Measurements from ENCODE around the gene NAALADL2. TPM values are rescaled to one million over a fixed set of nuclear protein-coding genes. Genes with fewer than 3 reads are reported as not detected.

NAALADL2 gene
- total RNA-seq, 1 experiment from 2014 or later: 12.8 TPM

DNA sequence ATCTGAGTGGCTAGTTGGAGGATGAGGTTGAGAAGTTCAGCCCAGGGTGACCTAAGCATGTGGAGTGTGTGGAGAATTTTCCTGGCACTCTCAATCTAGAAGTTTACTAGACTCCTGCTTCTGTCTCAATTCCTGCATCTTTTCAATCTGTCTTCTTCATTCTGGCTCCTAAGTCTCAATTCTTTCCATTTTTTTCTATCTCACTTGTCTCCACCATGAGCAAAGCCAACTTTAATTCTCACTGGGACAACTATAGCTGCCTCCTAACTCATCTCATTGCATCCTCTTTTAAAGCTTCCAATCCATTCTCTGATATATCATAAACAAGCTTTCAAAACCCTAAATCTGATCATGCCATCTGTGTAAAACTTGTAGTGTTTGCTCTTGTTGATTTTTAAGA lies 569.3 kb downstream of the NAALADL2 start:
- H4K20me1 ChIP-seq (ENCODE audit: insufficient read depth): no peaks in the 10 kb centered on the region
- no peaks in the 10 kb centered on the region for H3K9me2 ChIP-seq (ENCODE audit: insufficient read depth)
- TF ChIP-seq EZH2 (IDR thresholded peaks at IDR 0.05; ENCODE audit: low read depth): no peak
- H3K4me2 ChIP-seq: no peak overlapping the region
- no peaks in the 10 kb centered on the region for H3F3A ChIP-seq (ENCODE audit: insufficient read depth, low read depth)
- no peak overlapping the region for H3K4me3 ChIP-seq
- no peaks in the 10 kb centered on the region for H3K27me3 ChIP-seq (ENCODE audit: insufficient read depth, low read depth)
- no peaks in the 10 kb centered on the region for H3K9me3 ChIP-seq (ENCODE audit: insufficient read depth, low read depth)
- CTCF ChIA-PET: no interaction called here
- intact Hi-C loops (cut with micrococcal nuclease; ENCODE audit: unreplicated experiment): no loop called here
- BruUV-seq (replicated peaks): no TSS peak
- peak overlapping the region; percentile 36; the same call in 1 of the 2 replicates for H2AFZ ChIP-seq
- H3K36me3 ChIP-seq (ENCODE audit: low read depth): no peaks in the 10 kb centered on the region
- H3K4me1 ChIP-seq (replicated peaks; ENCODE audit: insufficient read depth): no peaks in the 10 kb centered on the region
- POLR2A ChIA-PET (ENCODE audit: unreplicated experiment): no interaction called here
- no peaks in the 10 kb centered on the region for H3K79me2 ChIP-seq (ENCODE audit: low read depth)
- no peak for DNase-seq
- no peak overlapping the region for H3K27ac ChIP-seq

DNA sequence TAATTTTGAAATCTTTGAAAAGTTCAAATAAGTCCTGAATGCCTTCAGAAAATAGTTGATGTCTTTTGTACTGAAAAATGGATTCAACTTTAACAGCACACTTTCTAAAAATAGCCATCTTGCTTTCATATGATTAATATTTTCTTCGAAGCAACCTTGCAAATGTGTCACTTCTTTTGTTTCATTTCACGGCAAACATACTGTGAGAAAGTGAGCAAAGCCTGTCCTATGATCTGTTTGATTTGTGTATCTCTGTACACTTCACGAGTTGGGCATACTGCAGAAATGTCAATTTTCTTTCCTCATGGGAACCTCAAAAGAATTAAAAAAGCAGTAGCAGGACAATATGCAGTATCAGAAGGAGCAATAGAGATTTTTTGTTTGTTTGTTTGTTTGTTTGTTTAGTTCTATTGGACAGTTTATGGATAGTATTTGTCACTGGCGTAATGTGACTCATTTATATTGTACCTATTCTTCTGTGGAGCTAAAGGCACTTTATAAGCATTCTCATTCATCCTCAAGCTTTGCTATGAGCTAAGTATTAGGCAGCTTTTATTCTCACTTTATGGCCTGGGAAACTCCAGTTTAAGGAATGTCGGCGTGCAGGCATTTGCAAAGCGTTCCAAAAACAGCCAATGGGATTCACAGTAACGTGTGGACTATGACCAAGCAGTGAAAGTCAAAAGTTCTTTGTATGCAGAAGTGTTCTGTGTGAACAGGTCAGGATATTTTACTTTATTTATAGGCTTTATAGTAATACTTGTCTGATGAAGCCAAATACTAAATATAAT lies 572.0 kb downstream of the NAALADL2 start:
- H3F3A ChIP-seq (ENCODE audit: insufficient read depth, low read depth): no peaks in the 10 kb centered on the region
- H3K36me3 ChIP-seq (ENCODE audit: low read depth): no peaks in the 10 kb centered on the region
- H3K9me3 ChIP-seq (ENCODE audit: insufficient read depth, low read depth): no peaks in the 10 kb centered on the region
- no TSS peak for BruUV-seq (replicated peaks)
- intact Hi-C loops (cut with micrococcal nuclease; ENCODE audit: unreplicated experiment): no loop called here
- H4K20me1 ChIP-seq (ENCODE audit: insufficient read depth): no peaks in the 10 kb centered on the region
- H3K4me1 ChIP-seq (replicated peaks; ENCODE audit: insufficient read depth): no peaks in the 10 kb centered on the region
- no peak overlapping the region for H3K4me2 ChIP-seq
- no peak overlapping the region for H2AFZ ChIP-seq
- TF ChIP-seq EZH2 (IDR thresholded peaks at IDR 0.05; ENCODE audit: low read depth): no peak
- TF ChIP-seq, protein P1, sequence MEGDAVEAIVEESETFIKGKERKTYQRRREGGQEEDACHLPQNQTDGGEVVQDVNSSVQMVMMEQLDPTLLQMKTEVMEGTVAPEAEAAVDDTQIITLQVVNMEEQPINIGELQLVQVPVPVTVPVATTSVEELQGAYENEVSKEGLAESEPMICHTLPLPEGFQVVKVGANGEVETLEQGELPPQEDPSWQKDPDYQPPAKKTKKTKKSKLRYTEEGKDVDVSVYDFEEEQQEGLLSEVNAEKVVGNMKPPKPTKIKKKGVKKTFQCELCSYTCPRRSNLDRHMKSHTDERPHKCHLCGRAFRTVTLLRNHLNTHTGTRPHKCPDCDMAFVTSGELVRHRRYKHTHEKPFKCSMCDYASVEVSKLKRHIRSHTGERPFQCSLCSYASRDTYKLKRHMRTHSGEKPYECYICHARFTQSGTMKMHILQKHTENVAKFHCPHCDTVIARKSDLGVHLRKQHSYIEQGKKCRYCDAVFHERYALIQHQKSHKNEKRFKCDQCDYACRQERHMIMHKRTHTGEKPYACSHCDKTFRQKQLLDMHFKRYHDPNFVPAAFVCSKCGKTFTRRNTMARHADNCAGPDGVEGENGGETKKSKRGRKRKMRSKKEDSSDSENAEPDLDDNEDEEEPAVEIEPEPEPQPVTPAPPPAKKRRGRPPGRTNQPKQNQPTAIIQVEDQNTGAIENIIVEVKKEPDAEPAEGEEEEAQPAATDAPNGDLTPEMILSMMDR (conservative IDR thresholded peaks at IDR 0.05): no peak
- ChIA-PET CTCF (no interaction called here), POLR2A (ENCODE audit: unreplicated experiment) (no interaction called here)
- no peaks in the 10 kb centered on the region for H3K9me2 ChIP-seq (ENCODE audit: insufficient read depth)
- no peaks in the 10 kb centered on the region for H3K27me3 ChIP-seq (ENCODE audit: insufficient read depth, low read depth)
- H3K27ac ChIP-seq: no peak overlapping the region
- H3K4me3 ChIP-seq: no peak overlapping the region
- DNase-seq: no peak
- H3K79me2 ChIP-seq (ENCODE audit: low read depth): no peaks in the 10 kb centered on the region

DNA sequence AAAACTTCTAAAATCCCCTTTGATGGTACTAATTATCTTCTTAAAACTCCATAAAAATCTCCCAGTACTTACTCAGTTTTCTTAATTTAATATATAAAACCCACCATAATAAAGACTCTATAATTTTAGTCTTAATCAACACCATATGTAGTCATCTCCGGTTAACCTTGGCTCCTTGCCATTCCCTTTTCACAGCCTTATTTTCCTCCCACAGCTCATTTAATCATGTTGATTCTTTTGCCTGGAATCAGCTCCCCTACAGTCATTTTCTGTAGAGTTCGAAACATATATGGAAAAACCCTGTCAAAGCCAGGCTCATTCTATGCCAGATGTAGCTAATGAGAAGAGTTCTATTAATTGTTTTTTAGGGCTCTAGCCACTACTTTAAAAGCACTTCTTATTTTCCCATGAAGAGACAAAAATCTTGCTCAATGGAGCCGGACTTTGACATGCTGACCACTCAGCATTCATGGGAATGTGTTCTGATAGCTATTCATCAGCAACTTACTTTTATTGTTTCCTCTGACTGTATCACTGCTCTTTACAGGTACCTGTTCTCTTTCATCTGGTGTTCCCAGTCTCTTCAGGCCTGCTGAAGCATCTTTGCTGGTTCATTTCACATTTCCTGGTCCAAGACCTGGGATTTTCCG lies 573.4 kb downstream of the NAALADL2 start:
- Histone ChIP-seq H3K4me1 (replicated peaks; ENCODE audit: insufficient read depth) (no peaks in the 10 kb centered on the region), H3K4me3 (no peak overlapping the region), H3K9me2 (ENCODE audit: insufficient read depth) (no peaks in the 10 kb centered on the region), H3F3A (ENCODE audit: insufficient read depth, low read depth) (no peaks in the 10 kb centered on the region), H3K36me3 (ENCODE audit: low read depth) (no peaks in the 10 kb centered on the region), H4K20me1 (ENCODE audit: insufficient read depth) (no peaks in the 10 kb centered on the region), H3K9me3 (ENCODE audit: insufficient read depth, low read depth) (no peaks in the 10 kb centered on the region), H2AFZ (no peak overlapping the region), H3K27me3 (ENCODE audit: insufficient read depth, low read depth) (no peaks in the 10 kb centered on the region), H3K79me2 (ENCODE audit: low read depth) (no peaks in the 10 kb centered on the region), H3K4me2 (no peak overlapping the region), H3K27ac (no peak overlapping the region)
- ChIA-PET CTCF (no interaction called here), POLR2A (ENCODE audit: unreplicated experiment) (no interaction called here)
- TF ChIP-seq EZH2 (IDR thresholded peaks at IDR 0.05; ENCODE audit: low read depth): no peak
- TF ChIP-seq, protein P1 (conservative IDR thresholded peaks at IDR 0.05): no peak
- no peak for DNase-seq
- intact Hi-C loops (cut with micrococcal nuclease; ENCODE audit: unreplicated experiment): no loop called here
- BruUV-seq (replicated peaks): no TSS peak
